Body of pancreas (tissue), 4 donors: ENCODE measurements around the gene ARHGEF7.

Experiments
- POLR2A ChIP-seq, 3 donors: fragments of 450-650 bp; IDR thresholded peaks; one replicate each; pipeline ENCODE4 v1.6.1; 2016; ENCODE audit warnings: antibody characterized with exemption in 3 of 3, mild to moderate bottlenecking in 2 of 3
- TF ChIP-seq, protein P1 (sequence below), 7 experiments: fragments of 450-650 bp in 4 of 7; fragments of 200-600 bp in 3 of 7; sonication (generic) in 3 of 7; IDR thresholded peaks; one replicate each; pipeline ENCODE4 v1.5.1; 2016 to 2019; ENCODE audit warnings: antibody characterized with exemption in 7 of 7

- TF ChIP-seq, protein P1, sequence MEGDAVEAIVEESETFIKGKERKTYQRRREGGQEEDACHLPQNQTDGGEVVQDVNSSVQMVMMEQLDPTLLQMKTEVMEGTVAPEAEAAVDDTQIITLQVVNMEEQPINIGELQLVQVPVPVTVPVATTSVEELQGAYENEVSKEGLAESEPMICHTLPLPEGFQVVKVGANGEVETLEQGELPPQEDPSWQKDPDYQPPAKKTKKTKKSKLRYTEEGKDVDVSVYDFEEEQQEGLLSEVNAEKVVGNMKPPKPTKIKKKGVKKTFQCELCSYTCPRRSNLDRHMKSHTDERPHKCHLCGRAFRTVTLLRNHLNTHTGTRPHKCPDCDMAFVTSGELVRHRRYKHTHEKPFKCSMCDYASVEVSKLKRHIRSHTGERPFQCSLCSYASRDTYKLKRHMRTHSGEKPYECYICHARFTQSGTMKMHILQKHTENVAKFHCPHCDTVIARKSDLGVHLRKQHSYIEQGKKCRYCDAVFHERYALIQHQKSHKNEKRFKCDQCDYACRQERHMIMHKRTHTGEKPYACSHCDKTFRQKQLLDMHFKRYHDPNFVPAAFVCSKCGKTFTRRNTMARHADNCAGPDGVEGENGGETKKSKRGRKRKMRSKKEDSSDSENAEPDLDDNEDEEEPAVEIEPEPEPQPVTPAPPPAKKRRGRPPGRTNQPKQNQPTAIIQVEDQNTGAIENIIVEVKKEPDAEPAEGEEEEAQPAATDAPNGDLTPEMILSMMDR (IDR thresholded peaks at IDR 0.05): no peak
- no peak for TF ChIP-seq POLR2A (IDR thresholded peaks at IDR 0.05)
These were observed 25.5 kb downstream of the ARHGEF7 start for GRCh38 chr13:111140562-111141105.
